ENCODE data around the gene LAMTOR4.

- no peak for TF ChIP-seq EZH2 (IDR thresholded peaks at IDR 0.05; ENCODE audit: insufficient read depth, poor library complexity, severe bottlenecking)
- TF ChIP-seq EZH2phosphoT487 (IDR thresholded peaks at IDR 0.05; ENCODE audit: insufficient read depth, low read depth), result no peak
Observed at GRCh38 chr7:100153708-100154535, 5.2 kb downstream of the LAMTOR4 start.
